Renal cortex interstitium (tissue), 11 donors: ENCODE measurements around the gene USP9X. TPM values are rescaled to one million over a fixed set of nuclear protein-coding genes. Genes with fewer than 3 reads are reported as not detected.
"Not testable (repeated sequence)": the region's sequence is repeated elsewhere in the genome, so short reads cannot be mapped to it uniquely, and the experiment has no call there.

ENCODE experiments used
- DNase-seq, 11 donors: peaks; one replicate each; pipeline ENCODE4 v3.0.0-alpha.2; 2013; ENCODE audit warnings: low read depth in 9 of 11, low spot score in 4 of 11; ENCODE audit errors: extremely low read depth in 1 of 11
- polyA plus RNA-seq, 3 donors: library from polyadenylated mRNA; unstranded; fragments of 120-200 nt; gene quantifications; one replicate each; pipeline ENCODE4 v1.2.1, GENCODE V29; 2013; ENCODE audit not compliant: insufficient read length in 3 of 3

USP9X gene
- polyA plus RNA-seq, 3 donors, result 67.1 to 75.1 (median 74.2) TPM

GRCh38 chrX:41153448-41153847 is 68.2 kb downstream of the USP9X start:
- DNase-seq, result no peak

DNA sequence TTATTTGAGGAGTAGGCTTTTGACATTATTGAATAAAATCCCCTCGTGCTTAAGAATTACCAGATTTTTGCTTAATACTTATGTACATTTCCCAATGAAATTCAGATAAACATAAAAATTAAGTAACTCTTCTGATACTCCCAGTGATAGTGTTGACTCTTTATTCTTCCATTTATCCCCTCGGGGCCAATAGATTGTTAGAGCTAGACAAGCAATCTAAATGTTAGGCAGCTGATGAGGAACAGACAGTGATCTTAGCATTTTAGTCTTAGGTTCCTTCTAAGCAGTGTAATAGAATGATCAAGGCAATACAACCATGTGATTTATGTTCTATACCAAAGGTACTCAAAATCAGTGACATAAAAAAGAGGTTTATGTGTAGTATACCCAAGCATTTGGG is 68.7 kb downstream of the USP9X start:
- DNase-seq, result no peak

DNA sequence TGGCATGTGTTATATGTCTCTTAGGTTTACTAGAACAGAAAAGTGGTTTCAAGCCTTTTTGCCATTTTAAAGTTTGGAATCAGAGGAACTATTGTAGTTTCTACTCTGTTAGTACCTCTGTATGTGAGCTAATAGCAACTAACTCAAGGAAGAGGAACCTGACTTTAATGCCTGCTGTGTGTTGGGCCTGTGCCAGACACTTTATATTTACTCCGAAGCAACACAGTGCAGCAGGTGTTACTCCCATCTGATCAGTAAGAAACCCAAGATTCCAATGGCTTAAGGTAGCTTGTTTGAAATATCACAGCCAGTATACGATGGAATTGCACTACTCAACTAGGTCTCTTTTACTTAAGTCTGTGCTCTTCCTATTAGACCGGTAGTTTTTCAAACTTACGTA is 79.2 kb downstream of the USP9X start:
- DNase-seq, result no peak

DNA sequence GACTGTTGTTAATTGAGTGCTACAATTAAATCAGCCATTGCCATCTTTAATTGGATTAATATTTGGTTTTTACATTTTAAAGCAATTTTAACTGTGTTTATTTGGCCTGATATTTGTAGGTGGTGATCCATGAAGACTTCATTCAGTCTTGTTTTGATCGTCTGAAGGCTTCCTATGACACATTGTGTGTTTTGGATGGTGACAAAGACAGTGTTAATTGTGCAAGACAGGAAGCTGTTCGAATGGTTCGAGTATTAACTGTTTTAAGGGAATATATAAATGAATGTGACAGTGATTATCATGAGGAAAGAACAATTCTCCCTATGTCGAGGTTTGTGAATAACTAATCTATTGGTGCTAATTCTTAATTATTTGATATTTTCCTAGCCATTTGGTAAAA is 82.6 kb downstream of the USP9X start:
- DNase-seq, result no peak

DNA sequence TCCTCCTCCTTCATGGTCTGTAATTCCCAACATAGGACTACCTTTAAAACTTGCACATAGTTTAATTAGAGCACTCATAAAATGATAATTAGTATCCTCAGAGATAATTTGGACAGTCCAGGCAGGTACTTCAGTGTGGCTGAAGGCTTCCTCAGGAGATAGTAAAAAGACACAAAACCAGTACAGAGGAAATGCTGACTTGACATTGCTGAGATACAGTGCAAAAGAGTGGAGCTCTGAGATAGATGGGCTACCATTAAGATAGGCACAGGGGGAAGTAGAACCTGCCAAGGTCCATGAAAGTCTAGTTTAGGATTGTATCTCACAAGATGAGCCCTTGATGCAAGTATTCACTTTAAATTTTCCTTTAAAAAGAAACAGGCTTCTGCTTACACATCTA is 91.0 kb downstream of the USP9X start:
- DNase-seq, result no peak

GRCh38 chrX:41177297-41177696 is 92.1 kb downstream of the USP9X start:
- DNase-seq, result no peak

DNA sequence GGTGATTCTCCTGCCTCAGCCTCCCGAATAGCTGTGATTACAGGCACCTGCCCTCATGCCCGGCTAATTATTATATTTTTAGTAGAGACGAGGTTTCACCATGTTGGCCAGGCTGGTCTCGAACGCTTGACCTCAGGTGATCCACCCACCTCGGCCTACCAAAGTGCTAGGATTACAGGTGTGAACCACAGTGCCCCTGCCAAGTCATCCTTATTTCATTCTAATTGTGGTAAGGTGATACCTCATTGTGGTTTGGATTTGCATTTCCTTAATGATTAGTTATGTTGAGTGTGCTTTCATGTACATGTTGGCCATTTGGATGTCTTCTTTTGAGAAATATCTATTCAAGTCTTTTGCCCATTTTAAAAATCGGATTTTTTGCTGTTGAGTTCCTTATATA is 93.0 kb downstream of the USP9X start:
- DNase-seq, result no peak

- DNase-seq, result peak; percentile 2 to 63 (median 33)
Observed at GRCh38 chrX:41180194-41180908, 95.1 kb downstream of the USP9X start.

DNA sequence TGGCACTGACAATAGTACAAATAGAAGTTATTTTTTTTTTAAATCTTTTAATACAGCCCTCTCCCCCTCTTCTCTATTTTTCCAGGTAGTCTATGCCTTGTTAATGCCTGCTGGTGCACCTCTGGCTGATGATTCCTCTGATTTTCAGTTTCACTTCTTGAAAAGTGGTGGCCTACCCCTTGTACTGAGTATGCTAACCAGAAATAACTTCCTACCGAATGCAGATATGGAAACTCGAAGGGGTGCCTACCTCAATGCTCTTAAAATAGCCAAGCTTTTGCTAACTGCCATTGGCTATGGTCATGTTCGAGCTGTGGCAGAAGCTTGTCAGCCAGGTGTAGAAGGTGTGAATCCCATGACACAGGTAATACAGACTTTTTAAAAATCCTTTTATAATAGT is 99.1 kb downstream of the USP9X start:
- no peak for DNase-seq

DNA sequence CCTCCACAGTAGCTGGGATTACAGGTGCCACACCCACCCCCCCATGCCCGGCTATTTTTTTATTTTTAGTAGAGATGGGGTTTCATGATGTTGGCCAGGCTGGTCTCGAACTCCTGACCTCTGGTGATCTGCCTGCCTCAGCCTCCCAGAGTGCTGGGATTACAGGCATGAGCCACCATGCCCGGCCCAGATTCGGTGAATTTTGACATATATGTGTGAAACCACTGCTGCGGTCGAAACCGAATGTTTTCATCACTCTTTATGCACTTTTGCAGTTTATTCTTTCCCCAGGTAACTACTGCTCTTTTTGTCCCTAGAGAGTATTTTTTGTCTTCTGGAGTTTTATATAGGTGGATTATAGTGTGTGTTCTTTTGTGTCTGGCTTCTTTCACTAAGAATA is 101.7 kb downstream of the USP9X start:
- DNase-seq, result not testable (repeated sequence)

GRCh38 chrX:41189156-41189555 is 103.9 kb downstream of the USP9X start:
- no peak for DNase-seq

DNA sequence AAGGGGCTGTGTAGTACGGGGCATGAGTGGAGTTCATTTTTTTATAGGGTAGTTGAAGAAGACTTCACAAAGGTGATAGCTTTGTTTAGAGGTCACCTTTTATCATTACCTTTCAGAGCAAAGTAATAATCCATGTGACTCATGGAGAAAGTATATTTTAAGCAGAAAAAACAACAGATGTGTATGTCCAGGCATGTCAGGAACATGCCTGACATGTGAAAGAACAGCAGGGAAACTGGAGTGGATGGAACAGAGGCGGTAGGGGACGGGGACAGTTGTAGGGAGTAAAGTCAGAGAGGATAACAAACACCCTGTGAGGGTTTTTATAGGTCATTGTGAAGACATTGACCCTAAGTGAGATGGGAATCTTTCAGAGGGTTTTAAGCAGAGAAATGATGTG is 107.6 kb downstream of the USP9X start:
- no peak for DNase-seq

DNA sequence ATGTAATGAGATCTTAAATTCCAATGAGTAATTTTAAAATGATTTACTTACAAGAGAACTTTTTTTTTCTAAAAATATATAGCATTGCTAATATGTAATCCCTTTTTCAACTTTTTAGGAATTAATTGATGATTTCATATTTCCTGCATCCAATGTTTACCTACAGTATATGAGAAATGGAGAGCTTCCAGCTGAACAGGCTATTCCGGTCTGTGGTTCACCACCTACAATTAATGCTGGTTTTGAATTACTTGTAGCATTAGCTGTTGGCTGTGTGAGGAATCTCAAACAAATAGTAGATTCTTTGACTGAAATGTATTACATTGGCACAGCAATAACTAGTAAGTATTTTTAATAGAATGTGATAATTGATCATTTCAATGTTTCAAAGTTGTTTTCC is 113.2 kb downstream of the USP9X start:
- no peak for DNase-seq

DNA sequence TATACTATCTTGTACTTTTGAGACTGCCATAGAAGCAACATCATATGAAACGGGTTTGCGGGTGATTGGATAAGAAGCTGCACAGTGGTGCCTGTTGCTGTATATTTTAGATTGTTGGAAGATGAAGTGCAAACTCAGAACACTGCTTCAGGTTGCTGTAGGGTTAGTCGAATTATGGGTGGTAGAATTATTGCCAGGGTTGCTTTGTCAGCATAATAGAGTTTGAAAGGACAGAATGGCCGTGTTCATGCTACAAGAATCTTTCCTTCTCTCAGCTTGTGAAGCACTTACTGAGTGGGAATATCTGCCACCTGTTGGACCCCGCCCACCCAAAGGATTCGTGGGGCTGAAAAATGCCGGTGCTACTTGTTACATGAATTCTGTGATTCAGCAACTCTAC is 115.5 kb downstream of the USP9X start:
- no peak for DNase-seq

- no peak for DNase-seq
Observed at GRCh38 chrX:41209853-41210252, 124.6 kb downstream of the USP9X start.

GRCh38 chrX:41224605-41225004 is 139.4 kb downstream of the USP9X start:
- DNase-seq, result no peak

GRCh38 chrX:41233988-41234387 is 148.7 kb downstream of the USP9X start:
- DNase-seq, result no peak

GRCh38 chrX:41234471-41234870 is 149.2 kb downstream of the USP9X start:
- DNase-seq, result not testable (repeated sequence)

- no peak for DNase-seq
Observed at GRCh38 chrX:41234962-41235361, 149.7 kb downstream of the USP9X start.

DNA sequence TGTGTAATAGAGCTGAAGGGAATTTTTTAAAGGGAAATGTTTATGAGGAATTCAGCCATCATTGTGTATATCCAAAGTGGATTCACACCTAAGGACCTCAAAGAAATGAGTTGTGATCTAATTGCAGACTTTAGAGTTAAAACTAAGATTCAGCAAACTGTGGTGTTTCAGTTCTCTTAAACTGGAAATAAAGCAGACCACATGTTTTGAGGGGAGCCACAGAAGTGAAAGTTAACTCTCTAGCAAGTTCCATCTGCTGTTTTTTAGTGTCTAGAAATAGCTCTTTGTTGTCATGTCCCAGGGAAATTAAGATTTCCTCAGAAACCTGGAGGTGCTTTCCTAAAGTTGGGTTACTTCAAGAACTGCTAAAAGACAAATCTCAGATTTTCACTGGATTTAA is 151.4 kb downstream of the USP9X start:
- no peak for DNase-seq

- DNase-seq, result no peak
Observed at GRCh38 chrX:41240509-41240908, 155.3 kb downstream of the USP9X start.
